ENCODE data around the gene RASGRP2. TPM values are rescaled to one million over a fixed set of nuclear protein-coding genes. Genes with fewer than 3 reads are reported as not detected.
"Not testable (repeated sequence)": the region's sequence is repeated elsewhere in the genome, so short reads cannot be mapped to it uniquely, and the experiment has no call there.

RASGRP2 gene
- total RNA-seq, 1 donor from 2014 or later, result 39.7 TPM

DNA sequence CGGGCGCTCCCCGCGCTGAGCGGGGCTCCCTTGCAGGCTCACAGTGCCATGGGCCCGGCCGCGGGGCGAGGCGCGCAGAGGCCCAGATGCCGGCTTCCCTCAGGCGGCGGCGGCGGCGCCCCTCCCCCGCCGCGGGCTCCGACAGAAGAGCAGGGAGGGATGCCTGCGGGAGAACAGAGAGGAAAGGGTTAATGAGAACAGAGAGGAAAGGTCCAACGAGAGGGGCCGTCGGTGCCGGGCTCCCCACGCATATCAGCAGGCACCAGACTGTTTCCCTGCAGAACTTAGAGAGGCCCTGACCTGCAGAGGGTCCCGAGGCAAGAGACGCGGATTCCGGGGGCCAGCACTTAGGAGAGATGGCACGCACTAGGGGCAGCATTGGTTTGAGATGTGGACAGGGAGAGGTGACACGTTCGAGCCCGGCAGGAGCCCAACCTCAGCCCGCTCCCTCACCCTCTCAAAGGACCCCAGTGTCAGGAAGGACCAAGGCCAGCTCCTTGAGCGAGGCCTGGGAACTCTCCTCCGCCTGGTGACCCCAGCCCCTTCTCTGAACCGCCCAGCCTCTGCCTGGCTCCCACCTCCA lies 30.1 kb downstream of the RASGRP2 start:
- intact Hi-C loops (cut with DNase I), result no loop called here

DNA sequence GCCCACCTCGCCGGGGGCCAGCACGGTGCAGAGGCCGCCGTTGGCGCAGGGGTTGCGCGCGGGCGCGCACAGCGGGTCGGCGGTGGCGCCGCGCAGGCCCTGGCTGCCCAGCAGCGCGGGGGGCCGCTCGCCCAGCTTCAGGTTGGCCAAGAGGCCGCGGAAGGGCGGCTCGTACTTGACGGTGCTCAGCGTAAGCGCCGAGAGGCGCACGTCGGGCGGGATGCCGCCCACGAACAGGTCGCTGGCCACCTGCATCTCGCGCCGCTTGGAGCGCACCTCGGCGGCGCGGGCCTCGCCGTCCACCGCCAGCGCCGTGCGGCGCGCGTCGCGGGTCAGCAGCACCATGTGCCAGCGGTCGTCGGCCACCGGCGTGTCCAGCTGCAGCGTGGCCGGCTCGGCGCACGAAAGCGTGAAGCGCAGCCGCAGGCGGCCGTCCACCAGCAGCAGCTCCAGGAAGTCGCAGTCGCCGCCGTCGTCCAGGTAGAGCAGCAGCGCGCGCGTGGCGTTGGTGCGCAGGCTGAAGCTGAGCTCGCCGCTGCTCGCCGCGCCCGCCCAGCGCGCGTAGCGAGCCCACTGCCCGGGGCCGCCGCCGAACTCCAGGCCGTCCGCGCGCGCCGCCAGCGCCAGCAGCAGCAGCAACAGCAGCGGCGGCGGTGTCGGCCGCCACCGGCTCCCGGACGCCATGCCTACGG lies 30.8 kb downstream of the RASGRP2 start:
- intact Hi-C loops (cut with DNase I), result no loop called here
- DNase-seq (ENCODE audit: low spot score) (no peak), ATAC-seq (no peak)

More for the DNA sequence above, 30.1 kb downstream of the RASGRP2 start:
- ATAC-seq, result no peak
- no peak for DNase-seq (ENCODE audit: low spot score)

DNA sequence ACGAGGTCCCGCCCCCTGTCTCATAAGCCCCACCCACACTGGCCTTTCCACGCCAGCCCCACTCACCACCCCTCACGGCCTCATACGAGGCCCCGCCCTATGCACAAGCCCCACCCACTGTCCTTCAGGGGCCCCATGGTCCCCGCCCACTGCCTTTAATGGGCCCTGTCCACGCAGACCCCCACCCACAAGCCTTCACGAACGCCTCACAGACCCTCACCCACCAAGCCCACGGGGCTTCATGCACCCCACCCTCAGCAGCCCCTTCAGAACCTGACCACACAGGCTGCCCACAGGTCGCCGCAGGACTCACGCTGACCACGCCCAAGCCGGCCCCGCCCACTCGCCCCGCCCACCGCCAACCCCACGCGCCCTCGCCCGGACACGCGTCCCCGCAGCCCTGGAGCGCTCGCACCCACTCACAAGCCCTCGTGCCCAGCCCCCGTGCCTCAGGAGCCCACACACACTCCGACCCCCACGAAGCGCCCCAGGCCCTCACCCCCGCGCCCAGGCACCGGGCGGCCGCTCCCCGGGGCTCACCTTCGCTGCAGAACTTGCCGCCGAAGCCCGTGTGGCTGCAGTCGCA lies 31.4 kb downstream of the RASGRP2 start:
- DNase-seq (ENCODE audit: low spot score) (no peak), ATAC-seq (no peak)

GRCh38 chr11:64711956-64712362 lies 32.0 kb downstream of the RASGRP2 start:
- DNase-seq (ENCODE audit: low spot score) (no peak), ATAC-seq (no peak)
- intact Hi-C loops (cut with DNase I), result no loop called here

More for the DNA sequence above, 31.4 kb downstream of the RASGRP2 start:
- intact Hi-C loops (cut with DNase I), result no loop called here

GRCh38 chr11:64711138-64711955 lies 32.6 kb downstream of the RASGRP2 start:
- intact Hi-C loops (cut with DNase I), result no loop called here
- ATAC-seq, result no peak
- DNase-seq (ENCODE audit: low spot score), result no peak

DNA sequence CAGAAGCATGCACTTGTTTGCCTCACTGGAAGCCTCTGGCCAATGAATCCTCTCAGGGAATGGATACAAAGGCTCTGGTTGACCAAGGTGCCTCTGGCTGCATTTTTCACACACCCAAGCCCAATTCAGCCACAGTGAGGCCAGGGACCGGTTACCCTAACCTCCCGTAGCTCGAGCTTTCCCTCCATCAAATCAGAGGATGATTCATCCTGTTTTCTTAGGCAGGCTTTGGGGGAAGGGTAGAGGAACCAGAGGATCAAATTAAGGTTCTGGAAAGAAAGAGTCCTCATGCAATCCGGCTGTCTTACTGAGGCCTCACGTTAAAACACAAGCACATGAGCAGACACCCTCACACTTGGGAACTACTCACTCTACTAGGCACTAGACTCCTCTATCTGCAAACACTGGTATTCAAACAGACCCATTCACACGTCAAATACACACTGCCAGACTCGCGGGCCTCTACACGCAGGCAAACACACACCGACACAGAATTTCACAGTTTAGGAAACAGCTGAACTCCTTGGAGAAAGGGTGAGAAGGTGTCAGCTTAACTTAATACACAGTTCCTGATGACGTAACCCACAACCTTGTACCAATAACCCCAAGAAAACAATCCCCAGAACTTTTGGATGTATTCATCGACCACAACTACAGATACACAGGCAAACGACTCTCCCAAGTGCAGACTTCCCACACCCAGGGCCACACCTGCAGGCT lies 33.4 kb downstream of the RASGRP2 start:
- intact Hi-C loops (cut with DNase I), result no loop called here

DNA sequence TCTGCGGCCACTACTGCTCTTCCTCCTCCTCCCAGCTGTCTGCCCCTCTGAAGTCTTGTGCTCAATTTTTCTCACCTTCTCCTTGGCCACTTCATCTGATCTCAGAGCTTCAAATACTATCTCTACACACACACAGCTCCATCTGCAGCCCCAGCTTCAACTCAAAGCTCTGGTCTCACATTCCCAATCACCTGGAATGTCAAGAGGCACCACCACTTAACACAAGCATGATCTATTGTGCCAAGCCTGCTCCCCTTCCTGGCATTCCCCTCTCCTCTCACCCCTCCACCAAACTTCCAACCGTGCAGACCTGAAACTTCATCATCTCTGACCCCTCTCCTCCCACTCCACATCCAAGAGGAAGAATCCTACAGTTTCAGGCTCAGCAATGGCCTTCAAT lies 38.4 kb downstream of the RASGRP2 start:
- no peak for ATAC-seq
- intact Hi-C loops (cut with DNase I), result no loop called here

More for the DNA sequence above, 33.4 kb downstream of the RASGRP2 start:
- ATAC-seq, result no peak
- no peak for DNase-seq (ENCODE audit: low spot score)

DNA sequence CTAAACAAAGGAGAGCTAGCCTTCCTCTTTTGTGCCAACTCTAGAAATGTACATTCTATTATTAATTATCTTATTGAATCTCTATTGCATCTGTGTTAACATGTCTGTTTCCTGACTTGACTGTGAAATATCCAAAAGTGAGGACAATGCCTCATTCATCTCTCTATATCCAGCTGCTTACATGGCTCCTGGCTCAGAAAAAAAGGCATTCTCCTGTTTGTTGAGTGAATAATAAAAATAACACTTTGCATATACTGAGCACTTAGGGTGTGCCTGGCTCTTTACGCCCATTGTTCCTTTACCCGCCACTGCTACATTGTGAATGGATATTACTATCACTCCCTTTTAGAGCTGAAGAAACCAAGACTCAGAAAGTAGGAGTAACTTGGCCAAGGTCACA lies 40.9 kb downstream of the RASGRP2 start:
- DNase-seq (ENCODE audit: low spot score) (no peak), ATAC-seq (no peak)
- intact Hi-C loops (cut with DNase I), result no loop called here

More for the DNA sequence above, 38.4 kb downstream of the RASGRP2 start:
- DNase-seq (ENCODE audit: low spot score), result no peak

- ATAC-seq; intact Hi-C loops (cut with DNase I); DNase-seq (ENCODE audit: low spot score): not testable (repeated sequence)
These were observed 42.0 kb downstream of the RASGRP2 start for GRCh38 chr11:64701956-64702355.

- no peak for ATAC-seq
- DNase-seq (ENCODE audit: low spot score), result no peak
- intact Hi-C loops (cut with DNase I), result no loop called here
These were observed 45.5 kb downstream of the RASGRP2 start for GRCh38 chr11:64698427-64698826.

DNA sequence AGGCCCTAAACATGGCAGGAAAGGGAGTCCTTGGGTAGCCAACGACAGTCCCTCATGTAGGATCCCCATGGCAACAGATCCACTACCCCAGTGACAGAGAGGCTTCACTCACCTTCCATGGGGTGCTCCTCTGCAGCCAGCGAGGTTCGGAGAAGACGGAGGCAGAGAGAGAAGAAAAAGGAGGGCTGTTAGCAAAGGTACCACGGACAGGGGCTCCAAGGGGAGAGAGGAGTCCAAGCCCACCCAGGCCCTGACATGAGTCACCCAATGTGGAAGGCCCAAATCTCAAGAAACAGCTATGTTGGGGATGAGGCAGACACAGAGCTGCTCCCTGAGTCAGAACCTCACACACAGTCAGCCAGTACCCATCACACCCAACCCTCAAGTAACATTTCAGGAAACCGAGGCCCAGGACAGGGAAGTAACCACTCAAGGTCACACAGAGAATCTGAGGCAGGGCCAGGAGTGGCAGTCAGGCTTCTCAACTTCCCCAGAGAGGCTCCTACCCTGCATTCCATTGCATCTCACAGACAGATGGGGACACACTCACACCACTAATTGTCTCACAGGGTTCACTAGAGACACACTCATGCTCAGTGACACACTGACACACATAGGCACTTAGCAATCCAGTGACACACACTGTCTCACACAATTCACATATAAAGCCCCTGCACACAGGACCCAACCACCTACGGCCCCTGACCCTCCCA lies 46.1 kb downstream of the RASGRP2 start:
- intact Hi-C loops (cut with DNase I), result no loop called here
- DNase-seq (ENCODE audit: low spot score), result no peak
- ATAC-seq, result no peak

DNA sequence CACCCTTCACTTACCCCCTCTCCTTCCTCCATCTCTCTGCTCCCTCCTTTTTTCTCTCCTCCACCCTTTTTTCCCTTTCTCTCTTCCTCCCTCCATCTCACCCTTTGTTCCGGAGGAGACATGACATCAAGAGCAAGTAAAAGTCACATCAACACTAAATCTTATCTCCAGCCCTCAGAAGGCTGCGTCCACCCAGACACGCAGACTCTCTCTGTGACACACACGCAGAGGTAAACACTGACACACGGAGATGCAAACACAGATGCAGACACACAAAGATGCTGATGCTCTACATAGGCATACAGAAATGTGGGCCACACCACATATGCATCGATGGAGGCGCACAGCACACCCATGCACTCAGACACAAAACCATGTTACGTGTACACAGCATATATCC lies 47.9 kb downstream of the RASGRP2 start:
- no peak for ATAC-seq
- no peak for DNase-seq (ENCODE audit: low spot score)
- intact Hi-C loops (cut with DNase I), result no loop called here

DNA sequence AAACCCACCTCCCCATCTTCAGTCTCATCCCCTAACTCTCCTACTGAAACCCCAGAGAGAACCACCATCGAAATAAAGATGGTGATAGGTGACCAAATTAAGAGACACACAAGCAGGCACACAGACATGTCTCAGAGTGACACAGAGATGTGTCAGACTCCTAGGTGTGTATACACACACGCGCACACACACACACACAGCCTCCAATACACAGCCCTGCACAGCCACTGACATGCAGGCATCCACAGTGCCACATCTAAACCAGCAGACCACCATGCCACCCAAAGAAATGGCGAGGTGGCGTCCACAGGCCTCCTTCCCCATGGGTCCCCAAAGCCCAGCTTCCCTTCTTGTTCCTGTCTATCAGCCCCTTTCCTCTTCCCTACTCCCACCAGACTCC lies 48.4 kb downstream of the RASGRP2 start:
- intact Hi-C loops (cut with DNase I), result no loop called here
- DNase-seq (ENCODE audit: low spot score), result no peak
- no peak for ATAC-seq

DNA sequence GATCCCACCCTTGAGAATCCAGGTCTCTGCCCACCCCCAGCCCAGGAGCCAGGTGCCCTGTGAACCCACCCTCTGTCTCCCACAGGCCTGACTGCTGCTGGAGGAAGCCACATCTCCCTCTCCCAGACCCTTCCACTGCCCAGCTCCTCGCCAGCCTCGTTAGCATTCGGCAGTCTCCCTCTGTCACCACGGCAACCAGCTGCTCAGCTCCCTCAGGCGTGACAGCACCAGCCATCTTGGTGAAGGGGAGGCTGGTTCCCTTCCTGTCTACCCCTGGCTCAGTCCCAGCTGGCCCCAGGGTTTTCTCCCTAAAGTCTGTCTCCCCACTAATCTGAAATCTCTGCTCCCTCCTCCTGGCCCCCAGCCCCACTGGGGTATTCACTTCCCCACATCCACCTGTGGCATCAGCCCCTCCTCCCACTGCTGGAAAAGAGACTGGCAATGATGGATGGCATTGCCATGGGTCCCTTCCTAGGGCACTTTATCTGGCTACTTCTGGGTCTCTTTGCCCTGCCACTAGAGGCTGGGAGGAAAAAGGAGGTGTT lies 49.0 kb downstream of the RASGRP2 start:
- DNase-seq (ENCODE audit: low spot score), result no peak
- intact Hi-C loops (cut with DNase I), result no loop called here
- ATAC-seq, result no peak

GRCh38 chr11:64694026-64694755 lies 49.8 kb downstream of the RASGRP2 start:
- intact Hi-C loops (cut with DNase I), result no loop called here
- ATAC-seq, result no peak
- no peak for DNase-seq (ENCODE audit: low spot score)

- intact Hi-C loops (cut with DNase I), result no loop called here
- DNase-seq (ENCODE audit: low spot score) (no peak), ATAC-seq (no peak)
These were observed 51.1 kb downstream of the RASGRP2 start for GRCh38 chr11:64692764-64693331.

GRCh38 chr11:64691543-64691942 lies 52.4 kb downstream of the RASGRP2 start:
- intact Hi-C loops (cut with DNase I), result no loop called here
- no peak for ATAC-seq

More at GRCh38 chr11:64691543-64691942, 52.4 kb downstream of the RASGRP2 start:
- no peak for DNase-seq (ENCODE audit: low spot score)
